ENCODE data around the gene PPIL4. TPM values are rescaled to one million over a fixed set of nuclear protein-coding genes. Genes with fewer than 3 reads are reported as not detected.
A peak's percentile ranks its signal among the peaks of the same experiment; 100 is the strongest.

Gene PPIL4
- total and polyA plus RNA-seq, 7 donors = 6.9 to 32.4 (median 14.7) TPM

GRCh38 chr6:149487316-149487715 lies 58.5 kb downstream of the PPIL4 start:
- no peaks in the 10 kb centered on the region for H3K27me3 ChIP-seq (ENCODE audit: insufficient read depth in 3 of 3, low read length in 2 of 3)
- WGBS, 3 donors = 95 to 97% (median 95%) methylated on average over 4 of the region's 4 CpGs
- DNase-seq (no peak), ATAC-seq (no peak)
- no peak overlapping the region for H3K27ac ChIP-seq
- peaks cover 15% of the 10 kb centered on the region for H3K4me1 ChIP-seq
- H3K4me3 ChIP-seq = no peak overlapping the region
- no peaks in the 10 kb centered on the region for H3K9me3 ChIP-seq
- no peak for TF ChIP-seq CTCF (IDR thresholded peaks at IDR 0.05)
- H3K36me3 ChIP-seq (ENCODE audit: insufficient read depth in 1 of 2, low read depth in 1 of 2) = no peaks in the 10 kb centered on the region
- intact Hi-C loops (cut with DNase I) = no loop called here

GRCh38 chr6:149484733-149485700 lies 60.8 kb downstream of the PPIL4 start, which contains the start of gene ZC3H12D:
Gene ZC3H12D (minus strand): TSS chr6:149485014. CDS start chr6:149474543, 10,471 bp downstream.
- Histone ChIP-seq H3K27ac (peak within 1 kb of the TSS; percentile 5), H3K27me3 (ENCODE audit: insufficient read depth in 3 of 3, low read length in 2 of 3) (no peaks in the 10 kb centered on the region), H3K4me1 (peaks cover 15% of the 10 kb centered on the region), H3K4me3 (peak within 1 kb of the TSS; percentile 28), H3K36me3 (ENCODE audit: insufficient read depth in 1 of 2, low read depth in 1 of 2) (no peaks in the 10 kb centered on the region), H3K9me3 (no peaks in the 10 kb centered on the region)
- DNase-seq (peak; percentile 61 to 84), ATAC-seq (peak; percentile 61 to 95 (median 80))
- intact Hi-C loops (cut with DNase I) = no loop called here
- WGBS, 3 donors = 12 to 27% (median 21%) methylated on average over 22 of the region's 22 CpGs
- no peak for TF ChIP-seq CTCF (IDR thresholded peaks at IDR 0.05)

- Histone ChIP-seq H3K4me3 (no peak overlapping the region), H3K27ac (peak overlapping the region; percentile 5), H3K27me3 (ENCODE audit: insufficient read depth in 3 of 3, low read length in 2 of 3) (no peaks in the 10 kb centered on the region), H3K4me1 (peaks cover 15% of the 10 kb centered on the region), H3K36me3 (ENCODE audit: insufficient read depth in 1 of 2, low read depth in 1 of 2) (no peaks in the 10 kb centered on the region), H3K9me3 (no peaks in the 10 kb centered on the region)
- 87 to 92% (median 90%) methylated on average over 11 of the region's 11 CpGs for WGBS, 3 donors
- DNase-seq (no peak), ATAC-seq (no peak)
- TF ChIP-seq CTCF (IDR thresholded peaks at IDR 0.05) = no peak
- intact Hi-C loops (cut with DNase I) = no loop called here
Observed at GRCh38 chr6:149483849-149484655, 61.8 kb downstream of the PPIL4 start.

- ATAC-seq (no peak), DNase-seq (no peak)
- H3K4me3 ChIP-seq = no peak overlapping the region
- H3K36me3 ChIP-seq (ENCODE audit: insufficient read depth in 1 of 2, low read depth in 1 of 2) = no peaks in the 10 kb centered on the region
- TF ChIP-seq CTCF (IDR thresholded peaks at IDR 0.05) = no peak
- intact Hi-C loops (cut with DNase I) = no loop called here
- no peaks in the 10 kb centered on the region for H3K9me3 ChIP-seq
- WGBS, 3 donors = 76 to 84% (median 79%) methylated on average over 3 of the region's 3 CpGs
- no peak overlapping the region for H3K27ac ChIP-seq
- peaks cover 15% of the 10 kb centered on the region for H3K4me1 ChIP-seq
- no peaks in the 10 kb centered on the region for H3K27me3 ChIP-seq (ENCODE audit: insufficient read depth in 3 of 3, low read length in 2 of 3)
Observed at GRCh38 chr6:149483334-149483725, 62.5 kb downstream of the PPIL4 start.
